Testis (tissue), 2 donors: Measurements from ENCODE around the gene GNAS-AS1.

ENCODE experiments used
- POLR2A ChIP-seq: fragments of 450-650 bp; IDR thresholded peaks from one replicate; pipeline ENCODE4 v1.6.1; 2017; ENCODE audit warnings: antibody characterized with exemption, mild to moderate bottlenecking, moderate library complexity
- TF ChIP-seq, protein P1 (sequence below), 3 experiments: fragments of 450-650 bp in 2 of 3; fragments of 200-600 bp in 1 of 3; sonication (generic) in 1 of 3; IDR thresholded peaks; one replicate each; pipeline ENCODE4 v1.5.1; 2016 to 2019; ENCODE audit warnings: antibody characterized with exemption in 3 of 3, mild to moderate bottlenecking in 2 of 3, moderate library complexity in 1 of 3

DNA sequence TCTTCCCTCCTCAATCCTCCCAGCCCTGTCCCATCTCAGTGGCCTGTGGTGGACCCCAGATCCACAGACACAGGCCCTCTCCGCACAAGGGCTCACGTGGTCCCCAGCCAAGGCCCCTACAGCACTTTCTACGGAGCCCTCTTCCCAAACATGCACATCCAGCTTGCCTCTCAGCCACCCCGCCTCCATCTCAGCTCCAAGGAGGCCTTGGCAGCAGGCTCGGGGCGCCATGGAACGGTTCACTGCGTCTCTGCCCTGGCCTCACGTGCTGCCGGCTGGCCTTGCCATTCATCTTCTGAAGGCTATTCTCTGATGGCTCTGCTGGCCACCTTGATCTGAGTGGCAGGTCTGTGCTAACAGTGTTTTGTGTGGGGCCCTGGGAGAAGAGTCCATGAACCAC lies 33.0 kb downstream of the GNAS-AS1 start:
- TF ChIP-seq, protein P1, sequence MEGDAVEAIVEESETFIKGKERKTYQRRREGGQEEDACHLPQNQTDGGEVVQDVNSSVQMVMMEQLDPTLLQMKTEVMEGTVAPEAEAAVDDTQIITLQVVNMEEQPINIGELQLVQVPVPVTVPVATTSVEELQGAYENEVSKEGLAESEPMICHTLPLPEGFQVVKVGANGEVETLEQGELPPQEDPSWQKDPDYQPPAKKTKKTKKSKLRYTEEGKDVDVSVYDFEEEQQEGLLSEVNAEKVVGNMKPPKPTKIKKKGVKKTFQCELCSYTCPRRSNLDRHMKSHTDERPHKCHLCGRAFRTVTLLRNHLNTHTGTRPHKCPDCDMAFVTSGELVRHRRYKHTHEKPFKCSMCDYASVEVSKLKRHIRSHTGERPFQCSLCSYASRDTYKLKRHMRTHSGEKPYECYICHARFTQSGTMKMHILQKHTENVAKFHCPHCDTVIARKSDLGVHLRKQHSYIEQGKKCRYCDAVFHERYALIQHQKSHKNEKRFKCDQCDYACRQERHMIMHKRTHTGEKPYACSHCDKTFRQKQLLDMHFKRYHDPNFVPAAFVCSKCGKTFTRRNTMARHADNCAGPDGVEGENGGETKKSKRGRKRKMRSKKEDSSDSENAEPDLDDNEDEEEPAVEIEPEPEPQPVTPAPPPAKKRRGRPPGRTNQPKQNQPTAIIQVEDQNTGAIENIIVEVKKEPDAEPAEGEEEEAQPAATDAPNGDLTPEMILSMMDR (IDR thresholded peaks at IDR 0.05), result no peak
- no peak for TF ChIP-seq POLR2A
